22Rv1 (cell line): ENCODE measurements around the gene LHFPL6.

Experiments
- ZFX ChIP-seq: fragments of 450-650 bp; IDR thresholded peaks from 2 replicates; pipeline ENCODE4 v1.6.1; 2017; ENCODE audit warnings: antibody characterized with exemption, borderline replicate concordance
- TF ChIP-seq, protein P1 (sequence below): fragments of 450-650 bp; IDR thresholded peaks from 2 replicates; pipeline ENCODE4 v1.5.1; 2017; ENCODE audit warnings: mild to moderate bottlenecking

GRCh38 chr13:39376076-39376475 is 226.9 kb downstream of the LHFPL6 start:
- TF ChIP-seq, protein P1, sequence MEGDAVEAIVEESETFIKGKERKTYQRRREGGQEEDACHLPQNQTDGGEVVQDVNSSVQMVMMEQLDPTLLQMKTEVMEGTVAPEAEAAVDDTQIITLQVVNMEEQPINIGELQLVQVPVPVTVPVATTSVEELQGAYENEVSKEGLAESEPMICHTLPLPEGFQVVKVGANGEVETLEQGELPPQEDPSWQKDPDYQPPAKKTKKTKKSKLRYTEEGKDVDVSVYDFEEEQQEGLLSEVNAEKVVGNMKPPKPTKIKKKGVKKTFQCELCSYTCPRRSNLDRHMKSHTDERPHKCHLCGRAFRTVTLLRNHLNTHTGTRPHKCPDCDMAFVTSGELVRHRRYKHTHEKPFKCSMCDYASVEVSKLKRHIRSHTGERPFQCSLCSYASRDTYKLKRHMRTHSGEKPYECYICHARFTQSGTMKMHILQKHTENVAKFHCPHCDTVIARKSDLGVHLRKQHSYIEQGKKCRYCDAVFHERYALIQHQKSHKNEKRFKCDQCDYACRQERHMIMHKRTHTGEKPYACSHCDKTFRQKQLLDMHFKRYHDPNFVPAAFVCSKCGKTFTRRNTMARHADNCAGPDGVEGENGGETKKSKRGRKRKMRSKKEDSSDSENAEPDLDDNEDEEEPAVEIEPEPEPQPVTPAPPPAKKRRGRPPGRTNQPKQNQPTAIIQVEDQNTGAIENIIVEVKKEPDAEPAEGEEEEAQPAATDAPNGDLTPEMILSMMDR: no peak
- TF ChIP-seq ZFX: no peak
